Measurements from ENCODE around the gene KIAA0825. TPM values are rescaled to one million over a fixed set of nuclear protein-coding genes. Genes with fewer than 3 reads are reported as not detected.

Gene KIAA0825
- total RNA-seq, 6 experiments from 2014 or later: 1.3 to 2.8 (median 1.7) TPM

GRCh38 chr5:94467954-94468930 lies 150.2 kb downstream of the KIAA0825 start:
- TF ChIP-seq CTCF (IDR thresholded peaks at IDR 0.05): no peak
- Mint-ChIP-seq H3K9me3 (no peaks in the 10 kb centered on the region), H3K27me3 (ENCODE audit: insufficient read depth) (no peaks in the 10 kb centered on the region), H3K36me3 (ENCODE audit: low read depth) (no peaks in the 10 kb centered on the region), H3K4me1 (ENCODE audit: low read depth) (peaks cover 13% of the 10 kb centered on the region; the same call in 1 of the 2 replicates), H3K27ac (no peak overlapping the region), H3K4me3 (no peak overlapping the region)
- DNase-seq: no peak

- Mint-ChIP-seq H3K4me3 (no peak overlapping the region), H3K4me1 (ENCODE audit: low read depth) (peaks cover 13% of the 10 kb centered on the region; the same call in 1 of the 2 replicates), H3K36me3 (ENCODE audit: low read depth) (no peaks in the 10 kb centered on the region), H3K27ac (no peak overlapping the region), H3K27me3 (ENCODE audit: insufficient read depth) (no peaks in the 10 kb centered on the region), H3K9me3 (no peaks in the 10 kb centered on the region)
- no peak for DNase-seq
- no peak for TF ChIP-seq CTCF (IDR thresholded peaks at IDR 0.05)
These were observed 151.0 kb downstream of the KIAA0825 start for GRCh38 chr5:94467346-94467953.

- H3K9me3 Mint-ChIP-seq: no peaks in the 10 kb centered on the region
- peaks cover 7% of the 10 kb centered on the region; the same call in 1 of the 2 replicates for H3K4me1 Mint-ChIP-seq (ENCODE audit: low read depth)
- no peak for TF ChIP-seq CTCF (IDR thresholded peaks at IDR 0.05)
- no peaks in the 10 kb centered on the region for H3K36me3 Mint-ChIP-seq (ENCODE audit: low read depth)
- no peaks in the 10 kb centered on the region for H3K27me3 Mint-ChIP-seq (ENCODE audit: insufficient read depth)
- no peak overlapping the region for H3K27ac Mint-ChIP-seq
- DNase-seq: peak; percentile 37
- H3K4me3 Mint-ChIP-seq: no peak overlapping the region
These were observed 154.7 kb downstream of the KIAA0825 start for GRCh38 chr5:94463739-94464138.

GRCh38 chr5:94461131-94461530 lies 157.3 kb downstream of the KIAA0825 start:
- DNase-seq: no peak
- H3K4me1 Mint-ChIP-seq (ENCODE audit: low read depth): peaks cover 7% of the 10 kb centered on the region; the same call in 1 of the 2 replicates
- no peaks in the 10 kb centered on the region for H3K27me3 Mint-ChIP-seq (ENCODE audit: insufficient read depth)
- TF ChIP-seq CTCF (IDR thresholded peaks at IDR 0.05): no peak
- H3K36me3 Mint-ChIP-seq (ENCODE audit: low read depth): no peaks in the 10 kb centered on the region
- H3K27ac Mint-ChIP-seq: no peak overlapping the region
- H3K9me3 Mint-ChIP-seq: no peaks in the 10 kb centered on the region
- H3K4me3 Mint-ChIP-seq: no peak overlapping the region

- H3K9me3 Mint-ChIP-seq: no peaks in the 10 kb centered on the region
- no peak overlapping the region for H3K4me3 Mint-ChIP-seq
- H3K27me3 Mint-ChIP-seq (ENCODE audit: insufficient read depth): no peaks in the 10 kb centered on the region
- peaks cover 7% of the 10 kb centered on the region; the same call in 1 of the 2 replicates for H3K4me1 Mint-ChIP-seq (ENCODE audit: low read depth)
- DNase-seq: no peak
- no peak for TF ChIP-seq CTCF (IDR thresholded peaks at IDR 0.05)
- H3K36me3 Mint-ChIP-seq (ENCODE audit: low read depth): no peaks in the 10 kb centered on the region
- H3K27ac Mint-ChIP-seq: no peak overlapping the region
These were observed 158.5 kb downstream of the KIAA0825 start for GRCh38 chr5:94459915-94460314.
